SU-DHL-6 (cell line): ENCODE measurements around the gene COL4A2.

ENCODE experiments used
- EZH2phosphoT487 ChIP-seq: fragments of 200-600 bp; sonication (generic), shearing (Covaris generic); conservative IDR thresholded peaks from 2 replicates; pipeline ENCODE4 v1.6.1; 2018; ENCODE audit warnings: mild to moderate bottlenecking, antibody characterized with exemption, low read length, moderate library complexity, mixed read lengths
- TF ChIP-seq, protein P1 (sequence below): fragments of 200-600 bp; sonication (generic); IDR thresholded peaks from one replicate; pipeline ENCODE4 v1.5.1; 2017; ENCODE audit warnings: antibody characterized with exemption, mild to moderate bottlenecking, low read length, moderate library complexity; ENCODE audit not compliant: insufficient read depth, poor library complexity, severe bottlenecking

- TF ChIP-seq, protein P1, sequence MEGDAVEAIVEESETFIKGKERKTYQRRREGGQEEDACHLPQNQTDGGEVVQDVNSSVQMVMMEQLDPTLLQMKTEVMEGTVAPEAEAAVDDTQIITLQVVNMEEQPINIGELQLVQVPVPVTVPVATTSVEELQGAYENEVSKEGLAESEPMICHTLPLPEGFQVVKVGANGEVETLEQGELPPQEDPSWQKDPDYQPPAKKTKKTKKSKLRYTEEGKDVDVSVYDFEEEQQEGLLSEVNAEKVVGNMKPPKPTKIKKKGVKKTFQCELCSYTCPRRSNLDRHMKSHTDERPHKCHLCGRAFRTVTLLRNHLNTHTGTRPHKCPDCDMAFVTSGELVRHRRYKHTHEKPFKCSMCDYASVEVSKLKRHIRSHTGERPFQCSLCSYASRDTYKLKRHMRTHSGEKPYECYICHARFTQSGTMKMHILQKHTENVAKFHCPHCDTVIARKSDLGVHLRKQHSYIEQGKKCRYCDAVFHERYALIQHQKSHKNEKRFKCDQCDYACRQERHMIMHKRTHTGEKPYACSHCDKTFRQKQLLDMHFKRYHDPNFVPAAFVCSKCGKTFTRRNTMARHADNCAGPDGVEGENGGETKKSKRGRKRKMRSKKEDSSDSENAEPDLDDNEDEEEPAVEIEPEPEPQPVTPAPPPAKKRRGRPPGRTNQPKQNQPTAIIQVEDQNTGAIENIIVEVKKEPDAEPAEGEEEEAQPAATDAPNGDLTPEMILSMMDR = no peak
- TF ChIP-seq EZH2phosphoT487 = no peak
Measured at GRCh38 chr13:110299283-110299840, 7.7 kb upstream of the COL4A2 start.
